ENCODE measurements around the gene DOCK6.
A peak's percentile ranks its signal among the peaks of the same experiment; 100 is the strongest.
"Not testable (repeated sequence)": the region's sequence is repeated elsewhere in the genome, so short reads cannot be mapped to it uniquely, and the experiment has no call there.

DOCK6 gene

GRCh38 chr19:11169896-11170678 is 92.2 kb downstream of the DOCK6 start:
- no peak for DNase-seq

- no peak for DNase-seq
These were observed 93.8 kb downstream of the DOCK6 start for GRCh38 chr19:11168568-11168967.

- no peak for DNase-seq
These were observed 95.8 kb downstream of the DOCK6 start for GRCh38 chr19:11166281-11167142.

- no peak for DNase-seq
These were observed 96.8 kb downstream of the DOCK6 start for GRCh38 chr19:11165486-11166030.

- DNase-seq: no peak
These were observed 97.4 kb downstream of the DOCK6 start for GRCh38 chr19:11164879-11165406.

- DNase-seq: no peak
These were observed 98.0 kb downstream of the DOCK6 start for GRCh38 chr19:11164296-11164695.

- DNase-seq: not testable (repeated sequence)
These were observed 101.9 kb downstream of the DOCK6 start for GRCh38 chr19:11160440-11160768.

- no peak for DNase-seq
These were observed 102.5 kb downstream of the DOCK6 start for GRCh38 chr19:11159598-11160439.

GRCh38 chr19:11155373-11156120 is 106.8 kb downstream of the DOCK6 start, which contains the start of gene SPC24:
TSS of gene SPC24 (minus strand) at chr19:11155782. CDS start at chr19:11155776, 6 bp downstream.
- peak; percentile 77 to 92 (median 86) for DNase-seq

GRCh38 chr19:11154683-11155047 is 107.7 kb downstream of the DOCK6 start:
- no peak for DNase-seq

- no peak for DNase-seq
These were observed 109.8 kb downstream of the DOCK6 start for GRCh38 chr19:11152318-11153062.

- no peak for DNase-seq
These were observed 111.1 kb downstream of the DOCK6 start for GRCh38 chr19:11151181-11151580.

Measured in stimulated activated naive CD4-positive, alpha-beta T cell (primary cell).